NCI-H1930 (cell line): Measurements from ENCODE around the gene CAMSAP1.

Experiments
- DNase-seq, 2 experiments: peaks; one replicate each; lab custom pipeline; 2025; lab: John Stamatoyannopoulos, UW

CAMSAP1 gene

GRCh38 chr9:135840107-135840506 lies 67.2 kb downstream of the CAMSAP1 start:
- DNase-seq: no peak

DNA sequence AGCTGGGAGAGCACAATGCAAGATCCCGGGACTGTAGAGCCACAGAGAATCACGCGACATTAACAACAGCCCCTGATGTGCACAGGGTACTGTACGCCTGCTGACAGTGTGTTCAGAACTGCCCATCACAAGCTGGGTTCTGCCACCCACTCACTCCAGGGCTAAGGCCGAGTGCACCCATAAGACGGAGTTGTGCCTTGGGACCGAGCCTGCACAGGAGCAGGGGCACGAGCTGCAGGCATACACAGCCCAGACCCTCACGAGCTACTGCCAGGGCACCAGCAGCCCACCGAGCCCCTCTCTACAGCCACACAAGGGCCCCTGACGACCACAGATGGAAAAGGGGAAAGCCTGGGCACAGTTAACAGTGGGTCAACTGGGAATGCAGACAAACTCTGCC lies 67.8 kb downstream of the CAMSAP1 start:
- DNase-seq: no peak

DNA sequence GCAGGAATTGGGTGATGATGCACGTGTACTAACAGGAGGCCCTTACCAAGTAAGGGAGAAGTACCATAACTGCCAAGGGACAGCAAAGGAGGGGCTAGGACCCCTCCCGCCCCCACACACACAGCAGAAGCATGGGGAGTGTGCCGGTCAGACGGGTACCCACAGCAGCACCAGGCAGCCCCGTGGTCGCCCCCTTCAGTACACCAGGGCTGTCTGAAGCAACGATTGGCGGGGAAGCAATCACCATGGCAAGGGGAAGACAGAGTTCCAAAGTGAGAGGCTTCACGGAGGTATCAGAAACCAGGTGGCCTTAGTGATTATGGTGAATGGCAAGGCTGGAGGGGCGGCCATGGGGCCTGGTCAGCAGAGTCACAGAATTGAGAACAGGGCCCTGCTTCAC lies 72.2 kb downstream of the CAMSAP1 start:
- DNase-seq: no peak

GRCh38 chr9:135833864-135834263 lies 73.5 kb downstream of the CAMSAP1 start:
- no peak for DNase-seq

- DNase-seq: no peak
Observed at GRCh38 chr9:135830496-135830895, 76.8 kb downstream of the CAMSAP1 start.

DNA sequence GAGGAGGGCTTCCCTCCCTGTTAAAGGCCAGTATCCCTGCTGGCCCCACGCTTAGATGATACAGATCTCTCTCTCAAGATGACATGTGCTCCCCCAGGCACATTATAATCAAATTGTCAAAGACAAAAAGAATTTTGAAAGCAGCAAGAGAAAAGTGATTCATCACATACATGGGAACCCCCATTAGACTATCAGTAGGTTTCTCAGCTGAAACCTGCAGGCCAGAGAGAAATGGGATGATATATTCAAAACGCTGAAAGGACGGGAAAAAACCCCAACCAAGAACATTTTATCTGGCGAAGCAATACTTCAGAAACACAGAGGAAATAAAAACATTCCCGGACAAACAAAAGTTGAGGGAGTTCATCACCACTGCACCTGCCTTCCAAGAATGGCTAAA lies 78.7 kb downstream of the CAMSAP1 start:
- DNase-seq: no peak

DNA sequence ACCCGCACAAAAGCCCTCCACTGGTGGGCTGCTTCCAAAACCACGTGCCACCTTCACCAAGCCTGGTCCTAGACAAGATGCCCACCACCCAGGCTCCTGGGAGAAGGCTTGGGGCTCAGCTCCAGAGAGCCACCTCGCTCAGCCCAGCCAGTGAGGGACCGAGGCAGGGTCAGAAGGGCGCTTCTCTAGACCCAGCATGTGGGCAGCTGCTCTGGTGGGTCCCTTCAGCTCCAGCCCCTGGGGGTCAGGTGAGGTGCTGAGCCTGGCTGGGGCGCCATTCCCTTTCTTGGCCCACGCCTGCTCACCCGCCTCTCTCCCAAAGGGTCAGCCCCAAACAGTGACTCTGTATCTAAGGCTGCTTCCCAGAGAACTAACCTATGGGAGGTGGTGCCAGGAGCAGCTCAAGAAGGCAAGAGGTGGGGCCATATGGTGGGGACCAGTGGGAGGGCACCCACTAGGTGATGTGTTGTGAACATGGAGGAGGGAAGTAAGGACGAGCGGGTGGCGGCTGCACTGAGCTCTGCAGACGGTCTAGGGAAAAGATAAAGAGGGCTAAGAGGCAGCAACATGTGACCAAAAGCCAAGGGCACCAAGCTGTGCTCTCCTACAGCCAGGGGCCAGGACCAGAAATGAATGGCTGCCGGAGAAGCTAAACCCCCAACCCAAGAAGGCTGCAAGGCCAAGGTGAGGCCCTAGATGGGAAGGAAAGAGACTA lies 79.3 kb downstream of the CAMSAP1 start:
- no peak for DNase-seq

DNA sequence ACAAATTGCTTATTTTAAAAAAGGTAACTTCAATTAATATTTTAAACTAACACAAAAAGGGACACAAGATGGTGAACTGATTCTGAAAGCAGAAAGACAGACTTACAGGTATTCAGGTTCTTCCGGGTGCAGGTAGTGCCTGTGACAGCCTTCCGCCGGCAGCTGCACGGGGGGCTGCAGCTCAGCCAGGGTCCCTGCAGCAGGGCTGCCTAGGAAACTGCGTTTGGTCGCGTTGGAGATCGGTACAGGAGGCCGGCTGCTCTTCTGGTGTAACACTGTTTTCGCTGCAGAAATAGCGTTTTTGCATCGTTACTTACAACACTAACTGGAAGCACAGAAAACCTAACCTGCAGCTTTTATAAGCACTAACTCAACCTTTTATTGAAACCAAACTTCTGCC lies 80.0 kb downstream of the CAMSAP1 start:
- no peak for DNase-seq

DNA sequence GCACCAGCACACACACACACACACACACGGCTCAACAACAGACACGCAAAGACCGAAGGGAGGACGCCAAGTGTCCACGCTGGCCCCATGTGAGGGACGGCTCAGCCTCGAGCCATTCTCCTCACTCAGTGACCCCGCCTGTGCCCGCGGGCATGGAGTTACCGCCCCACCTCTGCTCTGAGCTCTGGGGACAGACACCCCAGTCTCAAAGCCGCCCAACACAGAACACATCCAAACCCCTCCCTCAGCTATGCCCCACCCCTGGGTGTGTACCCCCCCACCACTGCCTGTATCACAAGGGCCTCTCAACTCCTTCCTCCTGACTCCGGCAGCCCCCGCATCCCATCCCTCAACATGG lies 81.2 kb downstream of the CAMSAP1 start:
- DNase-seq: no peak

GRCh38 chr9:135825435-135826187 lies 81.7 kb downstream of the CAMSAP1 start:
- DNase-seq: no peak

- DNase-seq: no peak
Observed at GRCh38 chr9:135823036-135823435, 84.3 kb downstream of the CAMSAP1 start.

DNA sequence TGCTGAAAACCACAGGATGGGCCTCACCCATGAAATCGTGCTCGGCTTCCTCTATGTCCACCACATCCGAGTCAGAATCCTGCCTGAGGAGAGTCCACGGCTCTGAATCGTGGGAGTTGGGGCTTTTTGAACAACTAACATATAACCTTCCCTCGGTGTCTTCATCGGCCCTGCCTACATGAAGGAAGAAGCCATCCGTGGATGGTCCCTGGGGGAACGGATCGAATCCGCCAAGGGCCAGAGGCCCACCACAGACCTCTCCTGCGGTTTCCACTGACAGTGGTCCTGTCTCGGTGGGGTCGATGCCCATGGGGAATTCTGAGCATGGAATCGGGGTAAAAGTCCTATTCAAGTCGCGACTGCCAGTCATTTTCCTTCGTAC lies 85.0 kb downstream of the CAMSAP1 start:
- DNase-seq: no peak

GRCh38 chr9:135821733-135822373 lies 85.5 kb downstream of the CAMSAP1 start:
- no peak for DNase-seq

GRCh38 chr9:135821116-135821515 lies 86.2 kb downstream of the CAMSAP1 start:
- DNase-seq: no peak

- no peak for DNase-seq
Observed at GRCh38 chr9:135820661-135821060, 86.7 kb downstream of the CAMSAP1 start.

GRCh38 chr9:135819905-135820304 lies 87.4 kb downstream of the CAMSAP1 start:
- DNase-seq: no peak

DNA sequence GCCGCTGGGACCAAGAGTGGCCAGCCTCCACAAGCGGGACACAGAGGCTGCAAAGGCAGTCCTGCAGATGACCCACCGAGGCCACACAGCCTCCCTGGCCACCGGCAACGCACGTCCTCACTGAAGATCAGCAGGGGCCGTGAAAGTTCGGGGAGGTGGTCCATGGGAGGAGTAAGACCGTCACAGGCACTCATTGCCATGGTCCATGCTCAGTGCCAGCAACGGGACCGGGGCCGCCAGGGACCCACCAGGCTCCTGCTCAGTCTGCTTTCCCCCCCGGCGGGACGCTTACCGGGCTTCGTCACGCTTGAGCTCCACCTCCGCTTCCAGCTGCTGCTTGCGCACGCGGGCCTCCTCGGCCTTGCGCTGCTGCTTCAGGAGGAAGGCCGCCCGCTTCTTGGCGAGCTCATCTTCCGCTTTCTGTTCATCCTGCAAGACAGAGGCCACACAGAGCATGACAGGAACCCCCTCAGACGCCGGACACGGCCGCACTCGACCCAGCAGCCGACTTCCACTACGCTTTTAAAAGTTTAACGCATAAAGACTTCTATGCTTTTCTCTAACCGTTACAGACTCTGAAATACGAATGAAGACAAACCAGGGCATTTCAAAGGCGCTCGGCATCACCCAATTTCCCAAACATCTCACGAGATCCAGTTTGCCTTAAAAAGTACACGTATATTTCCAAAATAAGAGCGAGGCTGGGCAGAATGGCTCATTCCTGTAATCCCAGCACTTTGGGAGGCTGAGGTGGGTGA lies 88.4 kb downstream of the CAMSAP1 start:
- DNase-seq: no peak

DNA sequence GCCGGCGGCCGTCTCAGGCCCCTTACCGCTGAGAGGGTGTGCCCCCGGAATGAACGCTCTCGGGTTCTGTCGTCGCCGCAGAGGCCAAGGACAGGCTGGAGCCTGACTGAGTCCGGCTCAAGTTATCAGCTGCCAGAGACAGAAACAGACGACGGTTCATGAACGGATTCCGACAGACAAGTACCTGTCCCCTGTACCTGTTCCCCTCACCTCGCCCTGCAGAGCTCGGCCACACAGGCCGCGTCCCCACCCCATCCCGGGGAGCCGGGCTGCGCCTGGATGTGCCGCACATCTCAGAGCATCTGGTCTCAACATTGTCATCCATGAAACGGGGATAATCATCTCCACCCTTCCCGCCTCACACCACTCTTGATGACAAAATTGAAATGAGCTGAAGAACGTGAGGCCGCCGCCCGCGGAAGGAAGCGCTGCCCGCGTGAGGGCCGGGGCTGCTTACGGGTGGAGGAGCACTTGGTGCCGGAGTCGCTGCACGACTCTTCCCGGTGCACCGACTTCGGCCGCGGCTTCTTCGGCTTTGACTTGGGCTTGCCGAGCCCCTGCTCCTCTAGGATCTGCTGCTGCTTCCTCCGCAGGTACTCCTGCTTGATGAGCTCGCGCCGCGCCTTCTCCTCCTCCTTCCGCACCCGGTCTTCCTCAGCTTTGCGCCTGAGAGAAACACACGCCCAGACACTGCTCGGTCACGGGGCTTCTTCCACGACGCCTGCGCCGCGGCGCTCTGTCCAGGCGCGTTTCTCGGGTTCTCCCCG lies 89.2 kb downstream of the CAMSAP1 start:
- no peak for DNase-seq

DNA sequence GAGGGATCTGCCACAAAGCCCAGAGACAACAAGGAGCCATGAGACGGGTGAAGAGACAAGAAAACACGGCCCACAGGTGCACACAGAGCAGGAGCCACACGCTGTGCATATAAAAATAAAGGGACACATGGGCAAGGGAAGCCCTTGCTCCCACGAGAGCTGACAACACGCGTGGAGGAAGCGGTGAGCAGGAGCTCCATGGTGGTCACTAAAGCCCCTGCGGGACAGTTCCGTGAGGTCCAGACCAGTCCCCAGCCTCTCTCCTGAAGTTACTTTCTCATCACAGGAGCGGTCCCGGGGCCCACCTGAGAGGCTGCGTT lies 90.7 kb downstream of the CAMSAP1 start:
- no peak for DNase-seq

- no peak for DNase-seq
Observed at GRCh38 chr9:135815830-135816650, 91.3 kb downstream of the CAMSAP1 start.

- no peak for DNase-seq
Observed at GRCh38 chr9:135815413-135815812, 91.9 kb downstream of the CAMSAP1 start.
